ENCODE data around the gene RPL28.

DNA sequence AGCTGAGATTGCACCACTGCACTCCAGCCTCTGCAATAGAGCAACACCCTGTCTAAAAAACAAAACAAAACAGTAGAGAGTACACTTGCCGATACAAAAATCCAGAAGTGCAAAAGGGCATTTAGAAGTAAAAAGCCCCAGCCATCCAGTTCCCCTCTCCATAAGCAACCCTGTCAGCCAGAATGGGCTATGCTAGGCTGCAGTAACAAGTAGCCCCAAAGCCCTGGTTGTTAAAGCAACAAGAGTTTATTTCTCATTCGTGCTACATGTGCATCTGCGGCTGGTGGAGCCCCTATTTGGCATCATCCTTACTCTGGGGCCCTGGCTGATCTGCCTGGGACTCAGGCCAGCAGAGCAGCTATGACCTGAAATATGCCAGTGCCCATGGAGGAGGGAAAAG lies 38.8 kb downstream of the RPL28 start:
- no peak for TF ChIP-seq CTCF (IDR thresholded peaks at IDR 0.05)
- TF ChIP-seq POLR2A (IDR thresholded peaks at IDR 0.05) = no peak
